ENCODE measurements around the gene PPP6R2. TPM values are rescaled to one million over a fixed set of nuclear protein-coding genes. Genes with fewer than 3 reads are reported as not detected.
"Not testable (repeated sequence)": the region's sequence is repeated elsewhere in the genome, so short reads cannot be mapped to it uniquely, and the experiment has no call there.

The PPP6R2 gene
- total RNA-seq, 1 donor from 2014 or later, result 71.7 TPM

DNA sequence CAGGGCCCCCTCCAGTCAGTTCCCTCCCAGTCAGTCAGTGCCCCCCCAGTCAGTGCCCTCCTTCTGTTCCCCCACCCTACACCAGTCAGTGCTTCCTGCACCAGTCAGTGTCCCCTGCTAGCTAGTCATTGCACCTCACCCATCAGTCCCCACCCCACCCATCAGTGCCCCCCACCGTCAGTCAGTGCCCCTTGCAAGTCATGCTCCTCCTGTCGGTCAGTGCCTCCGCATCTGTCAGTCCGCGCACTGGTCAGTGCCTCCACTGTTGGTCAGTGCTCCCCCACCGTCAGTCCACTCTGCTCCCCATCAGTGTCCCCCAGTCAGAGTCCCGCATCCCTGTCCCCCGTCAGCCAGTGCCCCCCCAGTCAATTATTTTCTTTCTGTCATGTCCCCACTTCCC lies 3.3 kb downstream of the PPP6R2 start:
- DNase-seq, result no peak

DNA sequence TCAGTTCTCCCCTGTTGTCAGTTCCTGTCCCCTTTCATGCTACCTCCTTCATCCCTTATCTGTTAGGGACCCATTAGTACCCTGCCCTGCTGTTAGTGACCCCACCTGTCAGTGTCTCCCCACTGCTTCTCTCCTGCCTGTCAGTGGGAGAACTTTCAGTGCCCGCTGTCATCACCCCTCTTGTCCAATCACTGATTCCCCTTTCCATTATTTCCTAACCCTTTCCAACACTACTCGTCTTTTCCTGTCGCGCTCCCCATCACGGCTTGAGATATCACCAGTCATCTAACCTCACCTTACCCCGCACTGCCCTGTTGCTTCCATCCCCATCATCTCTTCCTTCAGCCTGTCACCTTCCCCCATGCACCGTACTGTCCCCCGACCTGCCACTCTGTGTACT lies 4.0 kb downstream of the PPP6R2 start:
- DNase-seq, result no peak

DNA sequence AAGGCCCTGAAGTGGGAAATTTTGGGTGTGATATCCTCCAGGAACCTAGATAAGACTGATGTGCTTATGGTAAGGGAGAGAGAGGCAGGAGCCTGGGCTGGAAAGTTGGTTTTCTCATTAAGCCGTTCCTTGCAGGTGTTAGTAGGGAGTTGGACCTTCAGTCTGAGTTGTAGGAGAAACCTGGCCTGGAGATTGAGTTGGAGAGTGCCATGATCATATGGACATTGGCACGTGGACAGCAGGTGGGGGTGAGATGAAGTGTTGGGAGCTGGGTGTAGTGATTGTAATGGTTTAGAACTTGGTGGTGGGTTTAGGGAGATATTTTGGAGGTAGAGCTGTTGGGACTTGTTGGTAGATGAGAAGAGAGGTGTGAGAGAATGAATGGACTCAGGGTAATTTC lies 4.9 kb downstream of the PPP6R2 start:
- DNase-seq, result no peak

DNA sequence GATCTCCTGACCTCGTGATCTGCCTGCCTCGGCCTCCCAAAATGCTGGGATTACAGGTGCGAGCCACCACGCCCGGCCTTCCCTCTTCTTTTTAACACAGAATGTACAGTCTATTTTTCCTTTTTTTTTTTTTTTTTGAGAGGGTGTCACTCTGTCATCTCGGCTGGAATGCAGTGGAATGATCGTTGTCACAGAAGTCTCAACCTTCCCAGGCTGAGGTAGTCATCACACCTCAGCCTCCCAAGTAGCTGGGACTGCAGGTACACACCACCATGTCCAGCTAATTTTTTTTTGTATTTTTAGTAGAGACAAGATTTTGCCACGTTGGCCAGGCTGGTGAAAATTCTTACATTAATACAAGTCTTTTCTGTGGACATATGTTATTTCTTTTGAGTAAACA lies 13.1 kb downstream of the PPP6R2 start:
- DNase-seq, result no peak

DNA sequence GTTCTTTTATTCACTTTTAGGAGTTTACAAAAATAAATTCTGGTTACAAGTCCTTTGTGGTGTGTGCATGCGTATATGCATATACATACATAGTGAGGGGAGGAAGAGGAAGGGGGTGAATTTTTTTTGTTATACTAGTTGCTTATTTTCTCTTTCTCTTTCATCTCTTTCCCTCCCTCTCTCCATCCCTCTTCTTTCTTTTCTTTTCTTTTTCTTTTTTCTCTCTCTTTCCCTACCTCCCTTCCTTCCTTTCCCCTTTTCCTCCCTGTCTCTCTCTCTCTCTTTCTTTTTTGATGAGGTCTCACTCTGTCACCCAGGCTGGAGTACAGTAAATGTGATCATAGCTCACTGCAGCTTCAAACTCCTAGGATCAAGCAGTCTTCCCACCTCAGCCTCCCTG lies 14.1 kb downstream of the PPP6R2 start:
- DNase-seq, result no peak

DNA sequence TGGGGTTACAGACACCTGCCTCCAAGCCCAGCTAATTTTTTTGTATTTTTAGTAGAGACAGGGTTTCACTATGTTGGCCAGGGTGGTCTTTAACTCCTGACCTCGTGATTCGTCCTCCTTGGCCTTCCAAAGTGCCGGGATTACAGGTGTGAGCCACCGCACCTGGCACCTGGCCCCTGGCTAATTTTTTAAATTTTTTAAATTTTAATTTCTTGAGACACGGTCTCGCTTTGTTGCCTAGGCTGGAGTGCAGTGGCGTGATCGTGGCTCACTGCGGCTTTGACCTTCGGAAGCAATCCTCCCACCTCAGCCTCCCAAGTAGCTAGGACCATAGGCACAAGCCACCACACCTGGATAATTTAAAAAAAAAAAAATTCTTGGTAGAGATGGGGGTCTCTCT lies 14.6 kb downstream of the PPP6R2 start:
- DNase-seq, result no peak

DNA sequence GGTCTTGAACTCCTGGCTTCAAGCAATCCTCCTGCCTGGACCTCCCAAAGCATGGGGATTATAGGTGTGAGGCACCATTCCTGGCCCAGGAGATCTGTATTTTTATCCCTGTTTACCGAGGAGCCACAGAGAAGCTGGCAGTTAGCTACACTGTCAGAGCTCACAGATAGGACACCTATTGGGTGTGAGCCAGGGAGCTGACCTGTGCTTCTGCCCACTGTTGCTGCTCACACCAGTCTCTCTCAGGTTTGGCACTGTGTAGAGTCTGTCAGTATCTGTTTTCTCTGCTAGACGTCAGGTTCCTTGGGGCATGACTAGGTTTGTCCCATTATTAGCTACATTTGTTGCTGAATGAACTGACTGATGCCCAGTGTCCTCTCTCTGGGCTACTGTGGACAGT lies 17.5 kb downstream of the PPP6R2 start:
- DNase-seq, result no peak

DNA sequence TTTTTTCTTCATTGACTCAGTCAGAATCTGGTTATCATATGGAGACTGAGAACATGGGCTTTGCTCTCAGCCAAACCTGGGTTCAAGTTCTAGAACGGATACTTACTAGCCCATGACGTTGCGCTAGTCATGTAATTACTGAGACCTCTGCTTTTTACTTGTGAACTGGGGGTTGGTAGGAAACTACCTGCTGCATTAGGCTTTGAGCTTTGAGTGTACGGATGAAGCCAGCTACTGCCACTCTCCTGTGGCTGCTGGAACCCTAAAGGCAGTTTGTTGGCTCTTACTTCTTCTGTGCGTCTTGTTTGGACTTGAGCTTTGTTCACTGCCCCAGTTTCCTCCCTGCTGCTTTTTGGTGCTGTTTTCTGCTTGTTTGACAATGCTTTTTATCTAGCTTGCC lies 18.1 kb downstream of the PPP6R2 start:
- DNase-seq, result no peak

DNA sequence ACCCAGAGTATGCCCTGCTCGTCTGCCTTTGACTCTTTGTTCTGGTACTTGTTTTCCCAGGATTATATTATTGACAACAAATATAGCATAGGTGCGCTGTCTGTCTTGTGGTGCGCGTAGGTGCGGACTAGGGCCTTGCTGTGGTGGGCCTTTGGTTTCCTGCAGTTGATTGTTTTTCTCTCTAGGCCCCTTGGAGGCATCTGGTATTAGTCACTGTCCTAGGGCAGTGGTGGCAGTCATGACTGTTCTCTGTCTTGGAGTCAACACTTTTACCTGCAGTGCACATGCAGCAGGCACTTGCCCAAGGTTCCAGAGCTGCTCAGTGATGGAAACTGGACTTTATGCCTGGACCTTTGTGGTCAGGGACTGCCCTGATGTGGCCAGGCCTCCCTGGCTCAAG lies 18.6 kb downstream of the PPP6R2 start:
- no peak for DNase-seq

DNA sequence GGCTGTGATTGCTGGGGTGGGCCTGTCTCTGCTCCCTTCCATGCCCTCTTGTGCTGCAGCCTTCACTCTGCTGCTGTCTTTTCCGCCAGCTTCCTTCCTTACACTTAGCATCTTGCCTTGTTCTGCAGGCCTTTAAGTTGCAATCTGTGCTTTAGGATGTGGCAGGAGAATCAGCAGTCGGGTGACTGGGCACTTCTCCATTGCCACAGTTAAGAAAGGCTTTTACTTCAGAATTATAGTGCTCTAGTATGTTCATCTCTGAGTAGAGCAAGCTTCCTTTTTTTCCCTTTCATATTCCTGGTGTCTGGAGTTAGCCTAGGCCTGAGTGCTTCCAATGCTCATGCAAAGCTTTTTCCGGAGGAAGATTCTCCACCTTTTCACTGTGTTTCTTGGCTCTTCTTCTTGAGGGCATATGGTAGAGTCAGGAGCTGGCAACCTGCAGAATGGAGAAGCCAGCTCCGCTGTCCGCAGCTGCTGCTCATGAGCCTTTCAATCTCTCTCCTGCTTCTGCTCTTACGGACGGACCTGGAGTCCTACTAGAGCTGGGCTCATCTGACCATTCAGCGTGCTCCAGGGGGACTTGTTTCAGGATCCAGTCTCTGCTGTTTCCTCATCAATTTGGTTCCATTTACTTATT lies 20.2 kb downstream of the PPP6R2 start:
- DNase-seq, result peak; percentile 14

DNA sequence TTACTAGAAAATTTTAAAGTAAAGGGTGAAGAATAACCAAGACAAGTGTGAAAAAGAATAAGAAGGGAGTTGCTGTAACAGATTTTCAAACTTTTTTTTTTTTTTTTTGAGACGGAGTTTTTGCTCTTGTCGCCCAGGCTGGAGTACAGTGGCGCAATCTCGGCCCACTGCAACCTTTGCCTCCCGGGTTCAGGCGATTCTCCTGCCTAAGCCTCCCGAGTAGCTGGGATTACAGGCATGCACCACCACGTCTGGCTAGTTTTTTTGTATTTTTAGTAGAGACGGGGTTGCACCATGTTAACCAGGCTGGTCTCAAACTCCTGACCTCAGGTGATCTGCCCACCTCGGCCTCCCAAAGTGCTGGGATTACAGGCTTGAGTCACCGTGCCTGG lies 20.7 kb downstream of the PPP6R2 start:
- DNase-seq, result not testable (repeated sequence)

DNA sequence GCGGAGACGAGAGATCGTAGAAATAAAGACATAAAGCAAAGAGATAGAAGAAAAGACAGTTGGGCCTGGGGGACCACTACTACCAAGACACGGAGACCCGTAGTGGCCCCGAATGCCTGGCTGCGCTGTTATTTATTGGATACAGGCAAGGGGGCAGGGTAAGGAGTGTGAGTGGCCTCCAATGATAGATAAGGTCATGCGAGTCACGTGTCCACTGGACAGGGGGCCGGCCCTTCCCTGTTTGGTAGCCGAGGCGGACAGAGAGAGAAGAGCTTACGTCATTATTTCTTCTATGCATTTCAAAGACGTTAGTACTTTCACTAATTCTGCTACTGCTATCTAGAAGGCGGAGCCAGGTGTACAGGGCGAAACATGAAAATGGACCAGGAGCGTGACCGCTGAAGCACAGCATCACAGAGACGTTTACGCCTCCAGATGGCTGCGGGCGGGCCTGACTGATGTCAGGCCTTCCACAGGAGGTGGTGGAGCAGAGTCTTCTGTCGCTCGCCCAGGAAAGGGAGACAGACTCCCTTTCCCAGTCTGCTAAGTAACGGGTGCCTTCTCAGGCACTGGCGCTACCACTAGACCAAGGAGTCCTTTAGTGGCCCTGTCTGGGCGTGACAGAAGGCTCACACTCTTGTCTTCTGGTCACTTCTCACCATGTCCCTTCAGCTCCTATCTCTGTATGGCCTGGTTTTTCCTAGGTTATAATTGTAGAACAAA lies 24.8 kb downstream of the PPP6R2 start:
- no peak for DNase-seq

DNA sequence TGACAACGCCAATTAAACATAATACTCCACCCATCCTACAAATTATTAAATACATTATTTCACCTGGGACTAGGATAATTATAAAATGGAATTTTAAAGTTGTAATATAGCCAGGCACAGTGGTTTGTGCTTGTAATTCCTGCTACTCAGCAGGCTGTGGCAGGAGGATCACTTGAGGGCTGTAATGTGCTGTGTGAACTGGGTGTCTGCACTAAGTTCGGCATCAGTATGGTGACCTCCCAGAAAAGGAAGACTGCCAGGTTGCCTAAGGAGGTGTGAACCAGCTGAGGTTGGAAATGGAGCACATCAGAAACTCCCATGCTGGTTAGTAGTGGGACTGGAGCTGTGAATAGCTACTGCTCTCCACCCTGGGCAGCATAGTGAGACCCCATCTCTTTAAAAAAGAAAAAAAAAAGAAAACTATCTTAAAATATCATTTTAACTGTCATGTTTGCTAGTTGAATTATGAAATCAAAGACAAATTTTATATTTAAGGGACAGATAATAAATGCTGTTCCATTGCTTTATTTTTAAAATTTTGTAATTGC lies 28.0 kb downstream of the PPP6R2 start:
- no peak for DNase-seq

DNA sequence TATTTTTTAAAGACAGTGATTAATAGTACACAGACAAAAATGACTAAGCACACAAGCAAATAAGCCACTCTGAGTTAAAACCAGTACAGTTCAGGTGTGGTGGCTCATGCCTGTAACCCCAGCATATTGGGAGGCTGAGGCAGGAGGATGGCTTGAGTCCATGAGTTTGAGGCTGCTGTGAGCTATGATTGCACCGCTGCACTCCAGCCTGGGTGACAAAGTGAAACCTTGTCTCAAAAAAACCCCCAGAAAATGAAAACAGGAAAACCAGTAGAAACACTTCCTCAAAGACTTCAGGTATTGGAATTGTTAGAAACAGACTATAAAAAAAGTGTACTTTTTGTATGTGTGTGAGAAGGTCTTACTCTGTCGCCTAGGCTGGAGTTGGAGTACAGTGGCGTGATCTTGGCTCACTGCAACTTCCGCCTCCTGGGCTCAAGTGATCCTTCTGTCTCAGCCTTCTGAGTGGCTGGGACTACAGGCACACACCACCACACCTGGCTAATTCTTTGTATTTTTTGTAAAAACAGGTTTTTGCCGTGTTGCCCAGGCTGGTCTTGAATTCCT lies 33.0 kb downstream of the PPP6R2 start:
- DNase-seq, result no peak

DNA sequence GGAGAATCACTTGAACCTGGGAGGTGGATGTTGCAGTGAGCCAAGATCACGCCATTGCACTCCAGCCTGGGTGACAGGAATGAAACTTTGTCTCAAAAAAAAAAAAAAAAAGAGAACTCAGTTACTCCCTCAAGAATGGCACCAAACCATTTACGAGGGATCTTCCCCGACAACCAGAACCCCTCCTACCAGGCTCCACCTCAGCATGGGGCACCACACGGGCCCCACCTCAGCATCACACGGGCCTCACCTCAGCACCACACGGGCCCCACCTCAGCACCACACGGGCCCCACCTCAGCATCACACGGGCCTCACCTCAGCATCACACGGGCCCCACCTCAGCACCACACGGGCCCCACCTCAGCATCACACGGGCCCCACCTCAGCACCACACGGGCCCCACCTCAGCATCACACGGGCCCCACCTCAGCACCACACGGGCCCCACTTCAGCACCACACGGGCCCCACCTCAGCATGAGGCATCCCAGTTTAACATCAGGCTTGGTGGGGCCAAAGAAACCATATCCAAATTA lies 38.0 kb downstream of the PPP6R2 start:
- DNase-seq, result not testable (repeated sequence)

DNA sequence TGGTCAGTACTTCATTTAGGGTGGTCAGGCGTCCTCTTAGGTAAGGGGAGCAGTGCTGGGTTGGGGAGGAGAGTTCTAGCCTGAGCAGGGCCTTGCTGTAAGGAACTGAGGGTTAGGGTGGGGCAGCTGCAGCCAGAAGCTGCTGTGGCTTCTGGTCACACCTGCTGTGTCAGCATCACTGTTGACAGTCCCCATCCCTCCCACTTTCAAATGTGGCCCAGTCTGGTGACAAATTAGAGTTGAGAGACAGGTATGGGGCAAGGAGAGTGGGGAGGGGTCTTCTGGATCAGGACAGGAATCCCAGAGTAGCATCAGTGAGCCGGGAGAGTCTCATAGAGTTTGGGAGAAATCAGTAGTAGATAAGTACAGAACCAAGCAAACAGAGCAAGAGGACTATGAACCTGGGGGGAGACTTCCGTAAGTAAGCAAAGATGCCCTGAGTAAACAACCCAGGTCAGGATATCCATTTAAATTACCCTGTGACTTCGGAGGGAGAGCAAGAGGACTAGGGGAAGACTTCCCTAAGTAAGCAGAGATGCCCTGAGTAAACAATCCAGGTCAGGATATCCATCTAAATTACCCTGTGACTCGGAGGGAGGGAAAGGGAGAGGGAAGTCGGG lies 53.7 kb downstream of the PPP6R2 start:
- no peak for DNase-seq

DNA sequence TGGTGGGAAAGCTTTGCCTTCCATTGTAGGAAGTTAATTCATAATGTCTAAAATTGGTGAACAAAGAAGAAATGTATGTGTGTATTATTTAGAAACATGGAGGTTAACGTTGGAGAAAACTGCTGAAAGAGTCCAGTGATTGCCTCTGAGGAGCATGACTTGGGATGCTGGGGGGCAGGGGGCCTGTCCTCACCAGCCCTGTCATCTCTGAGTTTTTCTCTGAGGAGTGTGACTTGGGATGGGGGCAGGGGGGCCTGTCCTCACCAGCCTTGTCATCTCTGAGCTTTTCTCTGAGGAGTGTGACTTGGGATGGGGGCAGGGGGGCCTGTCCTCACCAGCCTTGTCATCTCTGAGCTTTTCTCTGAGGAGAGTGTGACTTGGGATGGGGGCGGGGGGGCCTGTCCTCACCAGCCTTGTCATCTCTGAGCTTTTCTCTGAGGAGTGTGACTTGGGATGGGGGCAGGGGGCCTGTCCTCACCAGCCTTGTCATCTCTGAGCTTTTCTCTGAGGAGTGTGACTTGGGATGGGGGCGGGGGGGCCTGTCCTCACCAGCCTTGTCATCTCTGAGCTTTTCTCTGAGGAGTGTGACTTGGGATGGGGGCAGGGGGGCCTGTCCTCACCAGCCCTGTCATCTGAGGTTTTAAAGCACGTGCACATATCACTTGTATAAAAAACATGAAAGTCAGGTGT lies 54.4 kb downstream of the PPP6R2 start:
- DNase-seq, result not testable (repeated sequence)

DNA sequence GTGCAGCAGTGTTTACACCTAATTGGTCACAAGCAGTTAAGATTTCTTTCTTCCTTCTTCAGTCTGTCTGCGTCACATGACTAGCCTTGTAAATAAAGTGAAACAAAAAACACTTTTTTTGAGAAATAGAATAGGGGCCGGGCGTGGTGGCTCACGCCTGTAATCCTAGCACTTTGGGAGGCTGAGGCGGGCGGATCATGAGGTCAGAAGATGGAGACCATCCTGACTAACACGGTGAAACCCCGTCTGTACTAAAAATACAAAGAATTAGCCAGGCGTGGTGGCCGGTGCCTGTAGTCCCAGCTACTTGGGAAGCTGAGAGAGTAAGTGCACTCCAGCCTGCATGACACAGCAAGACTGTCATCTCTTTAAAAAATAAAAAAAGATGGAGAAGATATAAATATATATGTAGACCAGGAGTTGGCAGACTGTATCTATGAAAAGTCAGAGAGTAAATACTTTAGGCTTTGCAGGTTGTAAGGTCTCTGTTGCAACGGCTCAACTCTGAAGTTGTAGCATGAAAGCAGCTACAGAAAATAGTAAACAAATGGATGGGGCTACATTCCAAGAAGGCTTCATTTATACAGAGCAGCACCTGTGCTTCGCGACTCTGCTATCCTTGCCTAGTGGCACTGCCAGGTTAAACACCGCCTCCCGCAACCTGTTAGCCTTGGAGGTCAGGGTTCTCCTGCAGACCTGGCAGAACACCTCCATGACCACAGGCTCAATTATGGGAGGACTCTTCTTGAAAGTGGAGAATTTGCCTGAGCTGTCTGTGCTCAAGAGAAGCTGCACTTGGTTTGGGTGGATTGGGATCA lies 55.9 kb downstream of the PPP6R2 start:
- DNase-seq, result no peak

DNA sequence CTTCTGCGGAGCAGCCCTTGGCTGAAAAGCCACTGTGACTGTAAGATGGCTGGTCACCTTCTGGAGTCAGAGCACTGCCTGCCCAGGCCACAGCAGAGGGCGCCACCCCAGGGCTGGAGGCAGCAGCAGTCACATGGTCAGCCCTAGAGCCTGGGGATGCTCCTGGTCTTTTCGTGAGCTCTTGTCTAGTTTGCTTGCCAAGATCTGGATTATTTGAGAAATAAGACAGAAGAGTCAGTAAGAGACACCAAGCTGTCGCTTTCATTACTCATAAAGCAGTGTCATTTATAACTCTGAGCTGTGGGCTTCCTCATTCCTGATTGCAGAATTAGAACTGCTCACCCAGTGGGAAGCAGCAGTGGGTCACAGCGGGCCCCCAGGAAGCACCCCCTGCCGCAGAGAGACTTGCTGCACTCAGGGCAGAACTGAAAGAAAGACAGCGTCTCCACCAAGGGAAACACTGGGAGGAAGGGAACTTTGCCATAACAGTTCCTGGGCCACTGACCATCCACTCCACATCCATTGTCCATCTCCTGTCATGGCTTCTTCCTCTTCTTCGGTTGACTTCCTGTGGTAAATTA lies 56.7 kb downstream of the PPP6R2 start:
- DNase-seq, result peak; percentile 20

DNA sequence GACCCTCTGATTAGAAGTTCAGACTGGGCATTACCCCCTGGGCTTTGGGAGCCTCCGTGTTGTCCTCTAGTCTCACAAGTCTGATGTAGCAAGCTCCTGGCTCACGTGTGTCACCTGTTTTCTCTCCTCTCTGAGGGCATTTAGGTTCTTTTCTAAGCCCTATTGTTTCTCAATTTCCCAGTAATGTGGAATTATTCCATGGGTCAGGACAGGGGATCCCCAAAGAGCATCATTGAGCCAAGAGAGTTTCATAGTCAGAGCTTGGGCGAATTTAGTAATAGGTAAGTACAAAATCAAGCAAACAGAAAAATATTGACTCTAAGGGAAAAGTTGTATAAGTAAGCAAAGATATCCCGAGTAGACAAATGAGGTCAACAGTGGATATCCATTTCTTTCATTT lies 57.3 kb downstream of the PPP6R2 start:
- no peak for DNase-seq

DNA sequence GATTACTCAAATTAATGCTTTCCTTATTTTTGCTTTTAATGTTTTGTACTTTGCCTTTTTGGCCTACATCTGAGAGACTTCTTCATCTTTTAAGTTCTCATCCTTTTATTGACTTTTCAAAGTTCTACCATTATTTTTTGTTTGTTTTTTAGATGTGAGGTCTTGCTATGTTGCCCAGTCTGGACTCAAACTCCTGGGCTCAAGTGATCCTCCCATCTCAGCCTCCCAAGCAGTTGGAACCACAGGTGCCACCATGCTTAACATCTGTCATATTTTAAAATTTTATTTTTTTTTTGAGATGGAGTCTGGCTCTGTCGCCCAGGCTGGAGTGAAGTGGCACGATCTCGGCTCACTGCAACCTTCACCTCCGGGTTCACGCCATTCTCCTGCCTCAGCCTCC lies 57.8 kb downstream of the PPP6R2 start:
- no peak for DNase-seq
